HG03280 (cell line): ENCODE results near the gene CASP10.
A peak's percentile ranks its signal among the peaks of the same experiment; 100 is the strongest.
"Not testable (repeated sequence)": the region's sequence is repeated elsewhere in the genome, so short reads cannot be mapped to it uniquely, and the experiment has no call there.

Experiments
- ATAC-seq: cut with Tn5 transposase; IDR thresholded peaks from one replicate; pipeline ENCODE4 v1.9.1; 2021; ENCODE audit warnings: mild to moderate bottlenecking, moderate library complexity; ENCODE audit not compliant: unreplicated experiment

Gene CASP10

DNA sequence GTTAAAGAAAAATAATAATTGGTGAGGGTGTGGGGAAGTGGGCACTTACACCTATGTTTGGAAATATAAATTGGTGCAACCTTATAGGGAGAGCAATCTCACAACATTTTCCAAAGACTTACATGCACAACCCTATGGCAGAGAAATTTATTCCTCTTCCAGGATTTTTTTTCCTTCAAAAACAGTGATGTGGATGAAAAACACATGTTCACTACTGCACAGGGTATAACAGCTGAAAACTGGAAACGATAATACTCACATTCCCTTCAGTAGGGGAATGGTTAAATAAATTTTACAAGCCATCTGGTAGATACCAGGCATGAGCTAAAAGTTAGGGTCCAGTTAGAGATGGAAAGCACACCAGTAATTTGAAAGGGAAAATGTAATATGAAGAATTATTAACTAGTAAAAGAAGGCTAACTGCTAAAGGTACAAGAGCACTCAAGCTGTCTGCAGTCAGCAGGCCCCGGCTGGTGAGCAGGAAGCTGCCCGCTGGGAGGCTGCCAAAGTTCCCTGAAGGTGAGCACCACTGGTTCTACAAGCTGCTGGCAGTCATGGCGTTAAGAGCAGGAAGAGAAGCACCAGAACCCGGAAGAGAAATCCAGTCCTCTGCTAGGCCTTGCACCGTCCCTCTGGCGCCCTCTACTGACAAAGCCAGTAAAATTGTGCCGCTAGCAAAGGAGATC lies 49.0 kb downstream of the CASP10 start:
- peak; percentile 52 for ATAC-seq

DNA sequence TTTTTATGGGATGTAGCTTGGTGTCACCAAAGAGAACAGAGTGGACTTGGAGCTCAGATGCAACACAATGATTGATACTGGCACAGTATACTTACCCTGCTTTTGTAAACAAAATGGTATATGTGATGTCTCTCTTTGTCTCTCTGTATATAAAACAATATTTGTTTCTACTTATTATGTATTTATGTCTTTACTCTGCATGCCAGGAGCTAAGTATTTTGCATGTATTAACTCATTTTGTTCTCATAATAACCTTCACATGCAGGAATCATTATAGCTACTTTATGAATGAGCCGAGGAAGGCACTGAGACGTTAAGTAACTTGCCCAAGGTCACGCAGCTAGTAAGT lies 49.5 kb downstream of the CASP10 start:
- no peak for ATAC-seq

DNA sequence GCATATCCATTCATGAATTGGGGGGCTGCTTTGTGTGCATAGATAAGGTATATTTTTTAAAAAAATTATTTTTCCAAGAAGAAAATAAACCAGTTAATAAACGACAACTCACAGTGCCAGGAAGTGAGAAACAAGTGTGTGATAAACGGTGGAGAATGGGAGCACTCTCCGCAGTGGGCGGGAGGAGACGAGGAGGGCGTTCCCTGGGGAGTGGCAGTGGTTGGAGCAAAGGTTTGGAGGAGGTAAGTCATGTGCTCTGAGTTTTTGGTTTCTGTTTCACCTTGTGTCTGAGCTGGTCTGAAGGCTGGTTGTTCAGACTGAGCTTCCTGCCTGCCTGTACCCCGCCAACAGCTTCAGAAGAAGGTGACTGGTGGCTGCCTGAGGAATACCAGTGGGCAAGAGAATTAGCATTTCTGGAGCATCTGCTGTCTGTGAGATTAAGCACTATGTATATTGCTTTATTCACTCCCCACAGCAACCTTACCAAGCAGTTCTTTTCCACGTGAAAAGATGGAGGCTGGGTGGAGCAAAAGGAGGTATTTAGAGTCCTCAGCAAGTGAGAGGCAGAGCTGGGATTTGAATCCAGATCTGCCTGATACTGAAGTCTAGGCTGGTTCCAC lies 50.4 kb downstream of the CASP10 start:
- ATAC-seq = peak; percentile 90

DNA sequence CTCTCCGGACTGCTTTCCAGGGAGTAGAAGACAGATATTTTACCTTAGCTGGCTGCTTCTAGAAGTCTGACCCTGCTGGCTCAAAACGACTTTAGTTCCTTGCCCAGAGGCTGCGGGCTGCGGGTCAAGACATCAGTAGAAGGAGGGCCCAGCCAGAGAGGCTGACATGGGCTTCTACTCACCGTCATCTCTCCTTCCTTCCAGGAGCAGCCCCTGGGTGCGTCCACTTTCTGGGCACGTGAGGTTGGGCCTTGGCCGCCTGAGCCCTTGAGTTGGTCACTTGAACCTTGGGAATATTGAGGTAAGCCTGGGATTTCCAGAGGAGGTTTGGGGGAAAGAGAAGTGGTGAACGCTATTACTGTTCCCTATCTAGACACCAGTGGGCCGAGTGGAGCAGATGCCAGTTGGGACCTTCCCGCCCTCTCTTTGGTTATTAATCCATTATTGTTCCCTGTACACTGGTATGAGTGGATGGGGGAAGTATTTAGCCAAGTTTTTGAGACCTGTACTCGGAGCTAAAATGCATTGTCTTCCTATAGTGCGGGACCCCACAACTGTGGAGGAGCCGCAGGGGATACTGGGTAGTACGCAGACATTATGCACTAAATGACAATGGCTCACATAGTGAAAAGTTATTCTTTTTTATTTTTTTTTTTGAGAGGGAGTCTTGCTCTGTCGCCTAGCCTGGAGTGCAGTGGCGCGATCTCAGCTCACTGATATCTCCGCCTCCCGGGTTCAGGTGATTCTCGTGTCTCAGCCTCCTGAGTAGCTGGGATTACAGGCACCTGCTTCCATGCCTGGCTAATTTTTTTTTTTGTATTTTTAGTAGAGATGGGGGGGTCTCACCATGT lies 51.1 kb downstream of the CASP10 start:
- peak; percentile 14 for ATAC-seq

DNA sequence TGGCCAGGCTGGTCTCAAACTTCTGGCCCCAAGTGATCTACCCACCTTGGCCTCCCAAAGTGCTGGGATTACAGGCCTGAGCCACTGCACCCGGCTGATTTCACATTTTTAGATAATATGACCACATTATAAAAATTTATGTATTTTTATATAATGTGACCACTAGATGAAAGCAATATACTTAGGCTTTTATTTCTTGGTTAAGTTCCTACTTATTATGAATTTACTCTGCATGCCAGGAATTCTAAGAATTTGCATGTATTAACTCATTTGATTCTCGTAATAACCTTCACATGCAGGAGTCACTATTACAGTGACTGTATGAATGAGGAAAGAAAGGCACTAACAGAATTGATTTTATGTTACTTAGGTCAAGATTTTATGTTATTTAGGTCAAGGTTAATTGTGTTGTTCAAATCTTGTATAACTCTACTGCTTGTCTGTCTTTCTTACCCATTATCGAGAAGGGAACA lies 51.8 kb downstream of the CASP10 start:
- no peak for ATAC-seq

DNA sequence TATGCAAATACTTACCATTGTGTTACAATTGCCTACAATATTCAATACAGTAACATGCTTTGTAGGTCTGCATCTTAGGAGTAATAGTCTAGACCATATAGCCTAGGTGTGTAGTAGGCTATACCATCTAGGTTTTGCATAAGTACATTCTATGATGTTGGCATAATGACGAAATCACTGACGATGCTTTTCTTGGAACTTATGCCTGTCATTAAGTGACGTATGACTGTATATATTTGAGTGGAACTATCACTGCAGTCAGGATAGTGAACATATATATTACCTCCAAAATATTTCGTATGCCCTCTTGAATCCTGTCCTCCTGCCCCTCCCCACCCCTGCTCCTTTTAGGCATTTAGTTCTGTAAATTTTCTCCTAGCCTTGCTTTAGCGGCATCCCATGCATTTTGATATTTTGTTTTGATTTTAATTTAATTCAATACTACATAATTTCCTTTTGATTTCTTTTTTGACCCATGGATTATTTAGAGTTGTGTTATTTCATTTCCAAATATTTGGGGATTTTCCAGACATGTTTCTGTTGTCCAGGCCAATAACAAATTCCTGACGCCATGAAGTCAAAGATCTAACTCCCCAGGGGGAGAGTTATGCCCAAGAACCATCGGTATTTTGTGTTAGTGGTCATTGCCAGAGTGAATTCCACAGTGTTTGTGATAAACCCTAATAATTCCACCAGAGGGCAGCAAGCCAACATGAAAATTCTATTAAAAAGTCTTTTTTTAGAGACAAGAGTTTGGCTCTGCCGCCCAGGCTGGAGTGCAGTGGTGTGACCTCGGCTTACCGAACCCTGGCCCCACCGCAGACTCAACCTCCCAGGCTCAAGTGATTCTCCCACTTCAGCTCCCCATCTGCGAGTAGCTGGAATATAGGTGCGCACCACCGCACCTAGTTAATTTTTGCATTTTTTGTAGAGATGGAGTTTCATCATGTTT lies 53.2 kb downstream of the CASP10 start:
- no peak for ATAC-seq

DNA sequence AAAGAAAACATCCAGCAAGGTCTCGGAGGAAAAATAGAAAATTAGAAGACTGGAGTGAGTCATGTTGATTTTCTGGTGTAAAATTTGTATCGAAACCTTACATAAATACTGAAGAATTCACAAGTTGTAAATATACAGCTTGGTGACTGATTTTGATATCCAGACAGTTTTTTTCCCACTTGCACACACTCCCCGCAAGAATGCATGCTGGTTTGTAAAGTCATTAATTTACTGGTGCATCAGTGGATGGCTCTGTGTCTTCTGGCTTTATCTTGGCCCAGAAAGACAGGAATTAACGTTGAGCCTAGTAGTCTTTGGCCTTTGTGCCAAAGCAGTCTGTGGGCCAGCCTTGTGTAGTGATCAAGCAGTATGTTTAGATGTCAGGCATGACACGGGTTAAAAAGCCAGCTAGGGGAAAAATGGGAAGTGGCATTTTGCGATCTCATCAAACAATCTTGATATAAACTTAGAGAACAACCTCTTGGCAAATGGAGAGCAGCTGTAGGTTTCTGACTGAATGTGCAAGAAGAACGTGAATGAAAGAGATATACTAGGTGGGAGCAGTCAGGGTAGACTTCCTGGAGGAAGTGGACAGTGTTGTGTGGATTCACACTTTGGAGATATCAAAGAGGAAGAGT lies 54.7 kb downstream of the CASP10 start:
- no peak for ATAC-seq

DNA sequence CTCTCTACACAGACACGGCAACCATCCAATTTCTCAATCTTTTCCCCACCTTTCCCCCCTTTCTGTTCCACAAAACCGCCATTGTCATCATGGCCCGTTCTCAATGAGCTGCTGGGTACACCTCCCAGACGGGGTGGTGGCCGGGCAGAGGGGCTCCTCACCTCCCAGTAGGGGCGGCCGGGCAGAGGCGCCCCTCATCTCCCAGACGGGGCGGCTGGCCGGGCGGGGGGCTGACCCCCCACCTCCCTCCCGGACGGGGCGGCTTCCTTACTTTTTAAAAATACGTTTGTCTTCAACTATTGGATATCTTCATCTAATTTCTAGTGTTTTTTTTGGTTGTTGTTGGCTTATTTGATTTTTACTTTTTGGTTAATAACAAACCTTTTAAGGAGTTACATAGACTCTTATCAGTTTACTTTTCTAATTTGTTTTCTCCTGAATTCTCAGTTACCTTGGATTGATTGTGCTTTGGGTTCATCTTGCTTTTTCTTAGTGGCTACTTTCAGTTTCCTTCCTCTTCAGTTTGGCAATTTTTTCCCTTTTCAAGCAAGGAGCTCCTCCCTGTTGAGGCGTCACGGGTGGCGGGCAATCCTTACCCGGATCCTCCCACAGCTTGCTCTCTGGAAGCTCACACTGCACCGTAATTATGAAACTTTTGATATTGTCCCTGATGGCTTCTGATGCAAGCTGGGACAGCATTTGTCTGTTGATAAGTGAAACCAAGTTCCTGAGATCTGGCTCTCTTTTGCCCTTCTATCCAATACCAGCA lies 56.4 kb downstream of the CASP10 start:
- ATAC-seq = not testable (repeated sequence)

DNA sequence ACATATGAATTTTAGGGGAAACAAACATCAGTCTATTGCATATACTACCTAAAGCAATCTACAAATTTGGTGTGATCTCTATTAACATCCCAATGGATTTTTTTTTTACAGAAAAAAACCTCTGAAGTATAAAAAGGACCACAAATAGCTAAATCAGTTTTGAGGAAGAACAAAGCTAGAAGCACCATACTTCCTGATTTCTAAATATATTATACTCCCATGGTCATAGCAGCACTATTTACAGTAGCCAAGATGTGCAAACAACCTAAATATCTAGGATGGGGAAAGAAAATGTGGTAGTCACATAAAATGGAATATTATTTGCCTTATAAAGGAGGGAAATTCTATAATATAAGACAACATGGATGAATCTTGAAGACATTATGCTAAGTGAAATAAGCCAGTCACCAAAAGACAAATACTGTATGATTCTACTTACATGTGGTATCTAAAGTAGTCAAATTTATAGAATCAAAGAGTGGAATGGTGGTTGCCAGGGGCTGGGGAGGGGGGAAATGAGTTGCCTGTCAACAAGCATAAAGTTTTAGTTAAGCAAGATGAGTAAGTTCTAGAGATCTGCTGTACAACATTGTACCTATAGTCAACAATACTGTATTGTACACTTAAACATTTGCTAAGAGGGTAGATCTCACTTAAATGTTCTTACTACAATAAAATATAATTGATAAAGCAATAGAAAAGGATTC lies 59.8 kb downstream of the CASP10 start:
- ATAC-seq = no peak

DNA sequence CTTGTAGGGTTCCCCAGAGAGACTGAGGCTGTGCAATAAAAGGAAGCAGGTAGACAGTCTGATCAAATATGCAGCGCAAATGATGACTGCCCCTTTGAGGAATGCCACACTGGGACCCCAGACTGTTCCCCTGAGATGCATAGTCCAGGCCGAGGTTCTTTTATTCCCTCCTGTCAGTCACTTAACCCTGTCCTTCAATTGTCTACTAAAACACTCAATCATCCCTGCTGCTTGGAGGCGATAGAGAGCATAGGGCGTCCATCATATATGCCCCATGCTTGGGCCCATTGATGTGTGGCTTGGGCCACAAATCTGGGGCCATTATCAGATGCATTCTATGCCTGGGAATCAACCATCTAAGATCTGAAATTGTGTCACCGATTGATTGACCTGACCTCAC lies 61.9 kb downstream of the CASP10 start:
- ATAC-seq = no peak

DNA sequence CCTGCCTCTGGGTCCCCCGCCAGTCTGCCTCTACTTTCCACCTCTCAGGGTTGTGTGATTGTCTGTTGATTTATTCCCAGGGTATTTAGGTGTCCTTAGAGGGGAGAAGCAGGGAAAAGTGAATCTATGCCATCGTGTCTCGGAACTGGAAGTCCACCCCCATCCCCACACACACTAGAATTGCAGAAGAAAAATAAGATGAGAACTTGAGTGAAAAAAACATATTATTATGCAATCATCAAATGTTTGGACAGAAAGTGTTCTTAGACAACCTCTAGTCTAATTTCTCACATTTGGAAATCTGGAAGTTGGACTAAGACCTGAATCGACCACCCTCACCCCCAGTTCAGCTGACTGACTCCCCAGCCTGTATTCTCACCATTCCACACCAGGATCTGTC lies 63.3 kb downstream of the CASP10 start:
- no peak for ATAC-seq

DNA sequence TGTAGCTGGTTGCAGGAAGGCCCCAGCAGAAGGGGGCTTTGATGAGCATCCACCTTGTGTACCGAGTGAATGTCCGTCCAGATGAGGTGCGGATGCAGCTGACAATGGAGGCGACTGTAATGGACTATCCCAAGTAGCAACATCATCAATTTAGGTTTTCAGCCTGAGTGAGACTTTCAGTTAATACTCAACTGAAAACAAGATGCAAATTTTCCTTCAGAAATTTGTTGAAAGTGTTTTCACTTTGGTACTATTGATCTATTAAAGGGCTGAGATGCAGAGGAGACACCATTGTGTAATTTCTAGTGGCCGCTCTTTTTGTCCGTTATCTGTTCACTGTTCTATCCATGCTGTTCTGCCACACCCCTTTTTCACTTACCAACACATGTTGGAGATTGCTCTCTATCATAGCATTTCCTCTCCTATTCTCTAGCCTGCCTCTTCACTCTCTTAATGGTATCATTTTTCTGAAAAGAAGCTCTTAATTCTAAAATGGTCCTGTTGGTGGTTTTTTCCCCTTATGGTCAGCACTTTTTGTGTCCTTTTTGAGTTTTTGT lies 65.4 kb downstream of the CASP10 start:
- ATAC-seq = no peak

DNA sequence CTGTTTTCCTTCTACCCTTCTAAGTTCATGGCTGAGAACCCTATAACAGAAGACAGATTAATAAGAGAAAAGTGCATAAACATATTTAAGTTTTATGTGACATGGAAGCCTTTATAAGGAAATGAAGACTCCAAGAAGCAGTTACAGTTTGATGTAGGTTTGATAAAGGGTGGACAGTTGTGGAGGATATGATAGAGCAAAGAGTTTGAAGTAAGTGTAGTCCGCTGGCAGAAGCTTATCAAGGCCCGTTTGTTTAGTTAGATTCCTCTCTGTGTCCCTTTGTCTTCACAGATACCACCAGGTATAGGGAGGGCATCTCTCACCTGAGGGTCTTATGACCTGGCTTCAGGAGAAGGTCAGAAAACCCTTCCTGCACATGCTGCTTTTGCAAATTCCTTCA lies 66.9 kb downstream of the CASP10 start:
- no peak for ATAC-seq

DNA sequence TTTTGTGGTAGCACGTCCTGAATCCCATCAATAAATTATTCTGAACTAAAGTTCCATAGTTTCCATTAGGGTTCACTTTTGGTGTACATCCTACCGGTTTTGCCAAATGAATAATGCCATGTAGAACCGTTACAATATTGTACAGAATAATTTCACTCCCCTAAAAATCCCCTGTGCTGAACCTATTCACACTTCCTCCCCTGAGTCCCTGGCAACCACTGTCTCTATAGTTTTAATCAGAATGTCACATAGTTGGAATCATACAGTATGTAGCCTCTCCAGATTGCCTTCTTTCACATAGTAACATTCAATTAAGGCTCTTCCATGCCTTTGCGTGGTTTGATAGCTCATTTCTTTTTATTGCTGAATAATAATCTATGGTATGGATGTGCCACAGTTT lies 67.8 kb downstream of the CASP10 start:
- no peak for ATAC-seq

DNA sequence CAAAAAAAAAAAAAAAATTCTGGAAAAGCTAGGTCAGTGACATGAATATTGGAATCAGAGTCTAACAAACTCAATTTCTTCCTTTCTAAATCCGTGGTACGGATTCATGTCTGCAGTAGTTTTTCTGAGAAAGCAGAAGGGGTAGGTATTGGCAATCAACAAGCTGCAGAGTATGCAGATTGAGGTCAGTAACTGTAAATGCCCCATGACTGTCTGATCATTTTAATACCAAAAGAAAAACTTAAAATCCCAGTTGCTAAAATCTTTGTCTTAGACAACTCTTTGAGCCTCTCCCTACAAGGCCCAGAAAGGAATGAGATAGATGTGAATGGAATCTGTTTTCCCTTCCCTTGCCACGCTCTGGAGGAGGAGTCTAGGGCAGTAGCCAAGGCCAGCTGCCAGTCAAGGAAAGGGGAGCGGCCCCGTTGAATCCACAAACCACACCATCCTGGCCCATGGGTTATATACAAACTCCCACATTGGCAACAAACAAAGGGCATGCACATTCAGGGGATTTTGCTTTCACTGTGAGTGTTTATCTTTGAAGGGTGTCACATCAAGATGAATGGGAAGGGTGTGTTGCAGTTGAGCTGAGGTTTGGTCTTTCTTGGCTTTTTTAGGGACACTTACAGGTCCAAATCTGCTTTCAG lies 71.3 kb downstream of the CASP10 start:
- no peak for ATAC-seq

DNA sequence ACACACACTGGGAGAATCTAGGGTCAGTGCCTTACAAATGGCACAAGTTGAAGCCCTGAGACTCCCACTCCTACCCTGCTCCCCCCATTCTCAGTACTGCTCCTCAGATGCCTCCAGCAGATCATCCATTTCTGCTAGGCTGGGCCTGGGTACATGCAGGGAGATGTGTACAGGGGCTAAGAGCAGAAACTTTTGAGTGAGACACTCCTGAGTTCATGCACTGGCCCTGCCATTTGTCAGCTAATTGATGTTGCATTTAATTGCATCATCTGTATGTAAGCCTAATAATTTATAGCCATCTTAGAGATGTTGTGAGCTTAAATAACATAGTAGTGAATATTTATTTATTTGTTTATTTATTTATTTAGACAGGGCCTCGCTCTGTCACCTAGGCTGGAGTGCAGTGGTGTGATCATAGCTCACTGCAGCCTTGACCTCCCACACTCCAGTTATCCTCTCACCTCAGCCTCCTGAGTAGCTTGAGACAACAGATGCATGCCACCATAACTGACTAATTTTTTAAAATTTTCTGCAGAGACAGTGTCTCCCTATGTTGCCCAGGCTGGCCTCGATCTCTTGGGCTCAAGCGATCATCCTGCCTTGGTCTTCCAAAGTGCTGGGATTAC lies 72.6 kb downstream of the CASP10 start:
- ATAC-seq = no peak

DNA sequence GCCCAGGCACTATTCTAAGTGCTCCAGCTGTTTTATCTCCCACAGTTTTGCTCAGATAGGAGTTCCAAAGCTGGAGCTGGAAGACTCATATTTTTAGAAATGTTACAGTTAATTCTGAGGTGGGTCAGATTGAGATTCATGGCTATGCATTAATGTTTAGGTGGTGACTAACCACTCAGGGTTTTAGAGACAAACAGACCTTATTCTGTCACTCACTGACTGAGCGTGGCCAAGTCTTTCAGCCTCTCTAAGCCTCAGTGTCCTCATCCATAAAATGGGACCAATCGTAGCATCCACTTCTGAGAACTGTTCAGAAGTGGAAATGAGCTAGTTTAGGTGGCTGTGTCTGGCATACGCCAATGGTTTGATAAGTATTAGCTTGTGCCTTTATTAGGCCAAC lies 73.1 kb downstream of the CASP10 start:
- ATAC-seq = no peak
